Activated CD4-positive, CD25-positive, alpha-beta regulatory T cell treated with anti-CD3 and anti-CD28 coated beads, Interleukin-2, amount 50 U/mL, for 72 hours (primary cell): ENCODE results near the gene C2orf80.
"Not testable (repeated sequence)": the region's sequence is repeated elsewhere in the genome, so short reads cannot be mapped to it uniquely, and the experiment has no call there.

Source experiments
- DNase-seq: peaks from one replicate; pipeline ENCODE4 v3.0.0; 2021

C2orf80 gene

GRCh38 chr2:208130712-208131110 lies 59.1 kb downstream of the C2orf80 start:
- no peak for DNase-seq

DNA sequence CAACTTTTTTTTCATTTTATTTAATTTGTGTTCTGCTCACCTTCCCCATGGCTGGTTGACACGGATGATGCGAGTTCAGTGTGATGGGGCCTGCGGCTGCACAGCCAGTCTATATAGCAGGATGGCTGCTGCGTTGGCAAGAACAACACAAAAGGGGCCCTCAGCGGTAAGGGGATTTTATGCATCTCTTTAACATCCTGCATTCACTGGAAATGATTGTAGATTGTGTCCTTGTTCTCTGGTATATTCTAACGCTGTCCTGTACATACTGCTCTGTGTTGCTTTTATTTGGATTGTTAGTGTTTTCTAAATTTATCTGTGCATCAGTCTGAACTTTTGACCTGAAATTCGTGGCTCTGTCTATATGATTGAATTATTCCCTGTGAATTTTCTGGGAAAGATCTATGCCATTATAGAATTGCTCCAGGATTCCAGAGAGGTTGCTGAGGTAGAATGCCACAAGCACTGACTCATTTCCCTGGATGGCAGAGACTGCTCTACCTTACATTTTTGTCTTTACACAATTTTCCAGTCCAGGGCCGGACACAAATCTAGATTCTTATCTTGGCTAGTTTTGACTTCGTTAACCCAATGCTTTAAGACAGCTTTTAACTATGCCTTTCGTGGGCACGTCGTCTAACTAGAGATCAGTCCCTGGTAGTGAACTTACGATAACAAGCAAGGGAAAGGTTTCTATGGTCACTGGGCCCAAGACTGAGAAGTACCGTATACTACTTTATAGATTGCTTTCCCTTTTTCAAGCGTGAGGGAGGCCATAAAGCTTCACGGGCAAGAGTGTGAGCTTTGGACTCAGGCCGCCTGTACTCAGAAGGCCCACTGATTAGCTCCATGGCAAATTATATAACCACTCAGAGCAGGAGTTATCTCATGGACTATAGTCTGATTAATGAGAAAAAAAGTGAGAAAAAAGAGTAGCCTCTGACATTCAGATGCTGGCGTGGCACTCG lies 59.8 kb downstream of the C2orf80 start, which contains the start of gene CRYGC:
Gene CRYGC (minus strand): TSS at position 85 of the 968 bp plus-strand sequence. CDS start 36 bp downstream, at position 49.
- DNase-seq: no peak

GRCh38 chr2:208128136-208128535 lies 61.7 kb downstream of the C2orf80 start:
- DNase-seq: no peak

DNA sequence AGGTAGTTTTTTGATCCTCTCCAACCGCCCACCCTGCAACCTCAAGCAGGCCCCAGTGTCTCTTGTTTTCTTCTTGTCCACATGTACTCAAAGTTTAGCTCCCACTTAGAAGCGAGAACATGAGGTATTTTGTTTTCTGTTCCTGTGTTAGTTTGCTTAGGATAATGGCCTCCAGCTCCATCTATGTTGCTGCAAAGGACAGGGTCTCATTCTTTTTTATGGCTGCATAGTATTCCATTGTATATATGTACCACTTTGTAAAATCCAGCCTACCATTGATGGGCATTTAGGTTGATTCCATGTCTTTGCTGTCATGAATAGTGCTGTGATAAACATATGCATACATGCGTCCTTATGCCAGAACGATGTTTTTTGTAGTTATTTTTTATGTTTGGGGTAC lies 62.7 kb downstream of the C2orf80 start:
- no peak for DNase-seq

GRCh38 chr2:208125251-208125650 lies 64.6 kb downstream of the C2orf80 start:
- no peak for DNase-seq

DNA sequence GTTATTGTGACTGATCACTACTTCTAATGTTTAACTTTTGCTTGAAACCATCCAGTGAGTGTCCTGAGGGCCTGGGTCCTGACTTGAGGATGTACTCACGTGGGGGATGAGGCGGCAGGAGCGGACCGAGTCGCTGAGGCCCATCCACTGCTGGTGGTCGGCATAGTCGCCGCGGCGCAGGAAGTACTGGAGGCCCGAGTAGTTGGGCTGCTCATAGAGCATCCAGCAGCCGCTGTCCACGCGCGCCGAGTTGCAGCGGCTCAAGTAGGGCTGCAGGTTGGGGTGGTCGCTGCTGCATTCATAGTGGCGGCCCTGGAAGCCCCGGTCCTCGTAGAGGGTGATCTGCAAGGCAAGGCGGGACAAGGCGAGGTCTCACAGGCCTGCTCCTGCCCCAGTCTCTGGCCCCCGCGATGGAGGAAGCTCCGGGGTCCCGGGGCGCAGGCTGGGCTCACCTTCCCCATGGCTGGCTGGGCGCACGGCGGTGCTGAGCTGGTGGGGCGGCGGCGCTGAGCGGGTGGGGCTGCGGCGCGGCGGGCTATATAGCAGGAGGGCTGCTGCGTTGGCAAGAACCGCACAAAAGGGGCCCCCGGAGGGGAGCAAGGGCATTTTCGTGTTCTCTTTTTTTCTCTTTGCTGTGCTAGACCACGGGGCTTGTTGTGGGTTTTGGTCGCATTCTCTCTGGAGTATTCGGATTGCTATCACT lies 65.7 kb downstream of the C2orf80 start, which contains the start of gene CRYGD:
Gene CRYGD (minus strand): TSS at position 512 of the 703 bp plus-strand sequence. CDS start 51 bp downstream, at position 461.
- not testable (repeated sequence) for DNase-seq

DNA sequence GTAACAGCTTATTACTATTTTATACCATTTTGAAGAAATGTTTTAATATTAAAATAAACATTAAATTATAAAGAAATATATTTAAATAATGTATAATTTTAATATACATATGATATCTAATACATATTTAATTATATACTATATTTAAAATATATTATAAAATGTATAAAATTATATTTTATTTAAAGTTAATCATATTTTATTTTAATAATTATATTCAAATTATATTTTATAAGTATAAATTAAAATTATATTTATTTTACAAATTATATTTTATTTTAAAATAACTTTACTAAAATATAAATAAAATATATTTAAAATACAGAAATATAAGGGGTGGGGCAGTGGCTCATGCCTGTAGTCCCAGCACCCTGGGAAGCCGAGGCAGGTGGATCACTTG lies 67.6 kb downstream of the C2orf80 start:
- no peak for DNase-seq

DNA sequence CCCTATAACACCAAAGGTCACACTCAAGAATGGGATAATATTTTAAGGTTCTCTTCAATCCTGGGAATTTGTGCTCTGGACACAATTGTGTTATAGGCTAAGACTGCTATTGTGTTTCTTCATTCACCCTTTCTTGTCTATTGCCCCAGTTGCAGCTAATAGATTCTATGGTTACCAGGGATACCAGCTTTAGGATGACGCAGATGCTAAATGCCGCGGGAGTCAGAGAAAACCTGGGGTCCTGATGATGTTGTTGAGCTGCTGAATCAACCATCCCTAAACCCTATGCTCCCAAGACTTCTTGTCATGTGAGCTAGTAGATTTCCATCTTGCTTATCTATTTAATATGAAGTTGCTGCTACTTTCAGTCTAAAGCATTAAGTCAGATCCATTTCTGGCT lies 70.9 kb downstream of the C2orf80 start:
- no peak for DNase-seq

DNA sequence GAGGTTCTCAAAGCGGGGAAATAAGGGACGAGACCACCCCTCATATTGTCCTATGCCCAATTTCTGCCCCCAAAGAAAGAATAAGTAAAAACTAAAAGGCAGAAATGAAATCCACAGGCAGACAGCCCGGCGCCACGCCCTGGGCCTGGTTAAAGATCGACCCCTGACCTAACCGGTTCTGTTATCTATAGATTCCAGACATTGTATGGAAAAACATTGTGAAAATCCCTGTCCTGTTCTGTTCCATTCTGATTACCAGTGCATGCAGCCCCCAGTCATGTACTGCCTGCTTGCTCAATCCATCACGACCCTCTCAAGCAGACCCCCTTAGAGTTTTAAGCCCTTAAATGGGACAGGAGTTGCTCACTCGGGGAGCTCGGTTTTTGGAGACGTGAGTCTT lies 72.4 kb downstream of the C2orf80 start:
- not testable (repeated sequence) for DNase-seq
